GM21360 (cell line): ENCODE data around the gene PDE10A.

Experiments
- ATAC-seq: cut with Tn5 transposase; IDR thresholded peaks from one replicate; pipeline ENCODE4 v1.9.1; 2021; ENCODE audit warnings: mild to moderate bottlenecking, moderate library complexity; ENCODE audit not compliant: unreplicated experiment

Gene PDE10A

DNA sequence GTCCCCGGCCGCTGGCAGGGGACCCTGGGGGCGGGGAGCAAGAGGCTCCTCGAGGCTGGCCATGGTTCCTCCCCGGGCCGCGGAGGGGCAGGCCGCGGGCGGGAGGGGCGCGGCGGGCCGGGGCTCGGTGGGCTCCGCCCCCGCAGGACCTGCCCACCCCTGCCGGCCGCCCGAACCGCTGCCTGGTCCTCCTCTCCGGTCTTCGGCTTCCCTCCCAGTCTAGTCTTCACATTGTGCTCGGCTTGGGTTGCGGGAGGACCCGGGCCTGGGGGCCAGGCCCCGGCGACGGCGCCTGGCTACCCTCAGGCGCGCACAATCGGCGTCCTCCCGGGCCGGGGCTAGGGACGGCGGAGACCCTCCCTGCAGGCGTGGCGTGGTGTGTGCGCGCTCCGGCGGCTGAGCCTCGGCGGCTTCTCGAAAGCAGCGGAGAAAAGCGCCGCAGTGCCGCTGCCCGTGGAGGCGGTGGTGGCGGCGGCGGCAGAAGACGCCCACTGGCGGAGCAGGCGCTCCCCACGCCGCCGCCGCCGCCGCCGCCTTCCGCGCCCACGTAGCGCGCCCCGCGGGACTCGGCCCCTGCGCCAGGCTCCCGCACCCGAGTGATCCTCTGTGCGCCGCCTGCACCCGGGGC is at the start of gene PDE10A:
Gene PDE10A, minus strand, starts transcription at position 493 of the 628 bp plus-strand sequence. Its CDS starts 430 bp downstream, at position 63.
- no peak for ATAC-seq

DNA sequence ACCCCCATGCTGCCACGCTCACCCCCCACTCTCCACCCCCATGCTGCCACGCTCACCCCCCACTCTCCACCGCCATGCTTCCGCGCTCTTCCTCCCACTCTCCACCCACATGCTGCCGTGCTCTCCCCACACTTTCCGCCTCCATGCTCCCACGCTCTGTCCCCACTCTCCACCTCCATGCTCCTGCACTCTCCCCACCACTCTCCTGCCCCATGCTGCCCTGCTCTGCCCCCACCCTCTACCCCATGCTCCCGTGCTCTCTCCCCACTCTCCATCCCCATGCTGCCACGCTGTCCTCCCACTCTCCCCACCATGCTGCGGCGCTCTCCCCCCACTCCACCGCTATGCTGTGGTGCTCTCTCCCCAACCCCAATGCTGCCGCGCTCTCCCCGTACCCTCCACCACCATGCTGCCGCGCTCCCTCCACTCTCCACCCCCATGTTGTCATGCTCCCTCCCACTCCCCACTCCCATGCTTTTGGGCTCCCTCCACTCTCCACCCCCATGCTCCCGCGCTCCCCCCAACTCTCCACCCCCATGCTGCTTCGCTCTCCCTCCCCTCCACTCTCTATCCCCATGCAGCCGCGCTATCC is 46.0 kb upstream of the PDE10A start:
- ATAC-seq: no peak

DNA sequence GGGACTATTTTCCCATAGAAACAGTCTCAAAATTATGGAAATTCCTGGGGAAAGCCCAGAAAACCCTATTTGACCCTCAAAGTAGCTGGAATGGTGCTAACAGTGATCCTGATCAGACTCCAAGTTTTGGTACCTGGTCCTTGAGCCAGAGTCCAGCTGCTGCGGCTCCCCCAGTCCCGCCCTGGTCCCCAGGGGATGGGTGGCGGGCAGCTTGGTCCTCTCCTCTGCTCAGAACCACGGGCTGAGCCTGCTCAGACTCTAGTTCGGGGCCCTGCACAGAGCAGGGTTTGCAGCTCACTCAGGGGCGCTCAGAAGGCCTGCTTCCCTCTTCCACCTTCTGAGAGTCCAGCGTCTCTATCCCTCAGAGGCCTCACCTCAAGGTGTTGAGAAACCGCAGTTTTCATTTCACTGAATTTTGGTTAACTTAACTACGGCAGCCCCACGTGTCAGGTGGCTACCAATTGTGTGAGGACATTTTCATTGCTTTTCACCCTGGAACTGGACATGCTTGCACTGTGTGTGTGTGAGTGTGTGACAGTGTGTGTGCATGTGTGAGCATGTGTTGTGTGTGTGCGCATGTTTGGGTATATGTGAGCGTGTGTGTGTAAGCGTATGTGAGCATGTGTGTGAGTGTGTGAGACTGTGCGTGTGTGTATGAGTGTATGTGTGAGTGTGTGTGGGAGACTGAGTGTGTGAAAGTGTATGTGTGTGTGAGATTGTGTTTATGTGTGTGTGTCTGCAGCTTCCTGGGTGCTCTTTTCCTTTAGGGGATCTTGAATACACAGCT is 44.2 kb upstream of the PDE10A start:
- ATAC-seq: no peak

GRCh38 chr6:165705941-165706340 is 42.9 kb upstream of the PDE10A start:
- ATAC-seq: no peak

- ATAC-seq: no peak
Measured at GRCh38 chr6:165704045-165704748, 41.2 kb upstream of the PDE10A start.

DNA sequence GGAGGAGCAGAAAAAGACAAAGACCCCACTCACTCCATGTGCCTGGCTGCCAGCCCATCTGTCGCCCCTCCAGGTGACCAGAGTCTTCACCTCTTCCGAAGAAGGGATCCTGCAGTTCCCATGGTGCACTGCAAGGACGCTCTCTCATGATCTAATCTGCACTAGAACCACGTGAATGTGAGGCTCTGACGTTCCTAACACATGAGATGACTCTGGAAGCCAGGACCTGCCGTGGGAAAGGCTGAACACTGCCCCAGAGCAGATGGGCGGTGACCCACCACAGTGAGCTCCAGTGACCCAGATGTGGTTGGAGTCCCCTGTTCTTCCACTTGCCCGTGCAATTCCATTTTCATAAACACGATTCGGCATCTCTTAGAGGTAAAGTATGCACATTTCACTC is 39.6 kb upstream of the PDE10A start:
- ATAC-seq: no peak

DNA sequence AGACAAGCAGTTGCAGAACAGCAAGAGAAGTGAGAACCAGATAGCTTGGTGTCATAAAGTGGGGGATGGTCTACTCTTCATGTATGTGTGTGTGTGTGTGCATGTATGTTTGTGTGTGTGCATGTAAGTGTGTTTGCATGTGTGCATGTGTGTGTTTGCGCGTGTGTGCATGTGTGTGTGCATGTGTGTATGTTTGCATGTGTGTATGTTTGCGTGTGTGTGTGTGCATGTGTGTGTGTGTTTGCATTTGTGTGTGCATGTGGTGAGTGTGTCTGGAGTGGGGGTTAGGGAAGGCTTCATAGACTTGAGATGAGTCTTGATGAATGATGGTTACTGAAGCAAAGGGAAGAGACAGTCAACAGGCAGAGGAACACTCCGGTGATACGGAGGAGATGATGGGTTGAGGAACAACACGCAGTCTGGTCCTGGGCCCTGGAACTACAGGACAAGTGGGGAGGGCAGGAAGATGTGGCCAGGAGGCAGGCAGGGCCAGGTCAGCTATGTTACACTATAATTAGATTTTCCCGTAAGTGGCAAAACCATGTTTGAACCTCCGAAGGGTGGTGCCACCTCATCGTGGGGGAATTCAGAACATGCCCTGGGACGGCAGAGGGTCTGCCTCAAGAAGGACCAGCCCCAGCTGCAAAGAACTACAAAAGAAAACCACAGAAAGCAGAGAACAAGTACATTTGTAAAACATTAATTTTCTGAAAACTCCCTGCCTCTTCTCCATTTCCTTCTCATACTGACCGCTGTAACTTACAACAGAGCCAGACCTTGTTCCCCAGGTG is 38.7 kb upstream of the PDE10A start:
- ATAC-seq: no peak

DNA sequence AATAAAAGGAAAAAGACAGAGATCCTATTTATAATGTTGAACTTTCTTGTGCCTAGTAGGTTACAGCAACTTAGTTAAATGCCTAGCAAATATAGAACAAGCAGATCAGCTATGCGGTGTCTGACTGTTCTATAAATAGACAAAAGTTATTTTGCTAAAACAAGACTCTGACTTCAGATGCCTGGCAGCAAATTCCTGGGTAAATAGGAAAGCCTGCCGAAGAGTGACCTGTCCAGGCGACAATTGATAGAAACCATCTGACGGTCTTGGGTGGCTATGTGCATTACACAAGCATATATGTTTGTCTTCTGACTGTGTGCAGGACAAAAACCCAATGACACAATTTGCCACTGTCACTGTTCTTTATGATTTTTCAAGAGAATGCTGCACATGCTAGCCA is 38.0 kb upstream of the PDE10A start:
- no peak for ATAC-seq

DNA sequence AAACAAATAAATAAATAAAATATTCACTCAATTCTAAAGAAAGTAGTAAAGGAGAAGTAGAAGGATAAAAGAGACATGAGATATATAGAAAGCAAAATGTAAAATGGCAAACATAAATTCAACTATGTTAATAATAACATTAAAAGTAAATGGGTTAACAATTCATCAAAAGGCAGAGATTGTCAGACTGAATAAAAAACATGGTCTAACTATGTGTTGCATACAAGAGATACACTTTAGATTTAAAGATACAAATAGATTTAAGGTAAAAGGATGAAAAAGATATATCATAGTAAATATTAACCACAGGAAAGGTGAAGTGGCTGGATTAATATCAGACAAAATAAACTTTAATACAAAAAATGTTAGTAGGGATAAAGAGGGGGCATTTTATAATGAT is 35.8 kb upstream of the PDE10A start:
- no peak for ATAC-seq

DNA sequence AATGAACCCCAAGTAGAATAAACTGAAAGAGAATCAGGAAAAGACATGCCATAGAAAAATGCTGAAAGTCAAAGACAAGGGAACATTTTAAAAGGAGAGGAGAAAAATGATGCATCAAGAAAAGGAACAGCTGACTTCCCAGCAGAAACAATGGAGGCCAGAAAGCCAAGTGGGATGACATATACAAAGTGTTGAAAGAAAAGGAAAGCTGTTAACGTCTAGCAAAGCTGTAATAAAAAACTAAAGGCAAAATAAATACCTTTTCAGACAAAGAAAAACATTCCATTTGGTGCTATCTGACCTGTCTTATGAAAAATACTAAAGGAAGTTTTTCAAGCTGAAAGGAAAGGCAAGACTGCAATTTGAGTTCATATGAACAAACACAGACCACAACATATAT is 34.1 kb upstream of the PDE10A start:
- no peak for ATAC-seq

GRCh38 chr6:165695722-165696515 is 32.9 kb upstream of the PDE10A start:
- no peak for ATAC-seq

- no peak for ATAC-seq
Measured at GRCh38 chr6:165694296-165694695, 31.3 kb upstream of the PDE10A start.

DNA sequence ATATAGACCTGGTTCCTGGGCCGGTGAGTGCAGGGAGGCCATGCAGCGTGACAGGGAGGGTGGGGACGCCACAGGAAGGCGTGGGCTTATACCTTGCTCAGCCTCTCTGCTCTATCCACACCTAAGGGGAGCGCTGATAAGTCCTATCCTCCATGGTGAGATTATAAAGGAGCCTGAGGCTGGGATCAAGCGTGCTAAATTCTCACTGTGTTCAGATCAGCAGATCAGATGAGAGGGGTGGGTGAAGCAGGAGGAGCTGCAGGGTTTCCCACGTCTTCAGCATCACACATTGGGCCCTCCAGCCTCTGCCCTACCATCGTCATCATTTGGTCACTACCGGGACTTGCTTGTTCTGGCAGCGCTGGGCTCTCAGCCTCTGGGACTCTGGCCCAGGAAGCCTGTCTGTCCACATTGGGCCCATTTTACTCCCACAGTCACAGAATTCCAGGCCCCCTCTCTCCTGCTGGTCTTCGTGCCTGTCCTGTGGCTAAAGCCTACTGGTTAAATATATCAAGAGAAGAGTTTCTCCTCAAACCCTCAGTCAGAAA is 29.1 kb upstream of the PDE10A start:
- ATAC-seq: no peak

- no peak for ATAC-seq
Measured at GRCh38 chr6:165689699-165690098, 26.7 kb upstream of the PDE10A start.

DNA sequence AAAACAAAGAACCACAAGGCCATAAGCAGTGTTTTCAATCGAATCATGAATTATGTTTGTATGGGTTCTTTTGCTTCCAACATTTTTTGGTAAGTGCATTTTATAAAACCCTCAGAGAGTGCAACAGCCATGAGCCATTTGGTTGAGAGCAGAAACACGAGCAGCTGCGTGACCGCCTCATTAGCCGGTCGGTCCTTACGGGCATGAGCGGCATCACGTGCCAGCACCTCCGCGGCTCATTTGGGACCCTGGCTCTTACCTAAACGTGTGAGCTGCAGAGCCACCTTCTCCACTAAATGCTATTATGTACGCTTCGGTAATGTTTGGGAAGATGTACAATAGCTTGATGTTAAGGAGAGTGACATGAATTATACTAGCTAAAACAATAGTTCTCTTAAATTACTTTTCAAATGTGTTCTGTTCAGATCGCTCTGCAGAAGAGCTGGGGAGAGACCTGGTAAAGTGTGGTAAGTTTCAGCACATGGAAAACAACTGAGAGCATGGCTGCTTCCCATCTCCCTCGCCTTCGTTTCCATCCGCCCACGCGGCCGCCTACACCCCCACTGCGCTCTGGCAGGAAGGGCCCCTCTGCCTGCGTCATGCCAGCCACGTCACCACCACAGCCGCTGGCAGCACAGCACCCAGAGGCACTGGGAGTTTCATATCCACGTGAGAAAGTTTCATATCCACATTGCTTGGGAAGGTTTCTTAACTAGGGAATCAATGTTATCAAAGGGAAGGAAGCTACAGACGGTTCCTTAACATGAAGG is 23.7 kb upstream of the PDE10A start:
- ATAC-seq: no peak

DNA sequence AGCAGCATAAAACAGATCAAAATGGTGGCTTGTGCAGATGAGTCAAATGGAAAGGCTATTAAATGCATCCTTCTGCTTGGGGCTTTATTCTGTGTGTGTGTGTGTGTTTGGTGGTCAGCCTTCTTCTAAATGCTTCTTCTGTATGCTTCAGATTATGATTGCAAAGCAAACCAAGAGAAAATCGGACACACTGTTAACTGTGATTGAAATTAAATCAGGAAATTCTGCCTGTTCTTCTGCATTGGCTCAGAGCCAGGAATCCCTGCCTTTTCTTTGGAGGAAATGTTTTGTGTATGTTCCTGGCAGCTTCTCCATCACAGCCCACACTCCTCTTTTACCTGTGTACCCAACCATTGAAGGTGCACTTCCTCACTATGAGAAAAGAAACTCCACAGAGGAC is 22.3 kb upstream of the PDE10A start:
- no peak for ATAC-seq

DNA sequence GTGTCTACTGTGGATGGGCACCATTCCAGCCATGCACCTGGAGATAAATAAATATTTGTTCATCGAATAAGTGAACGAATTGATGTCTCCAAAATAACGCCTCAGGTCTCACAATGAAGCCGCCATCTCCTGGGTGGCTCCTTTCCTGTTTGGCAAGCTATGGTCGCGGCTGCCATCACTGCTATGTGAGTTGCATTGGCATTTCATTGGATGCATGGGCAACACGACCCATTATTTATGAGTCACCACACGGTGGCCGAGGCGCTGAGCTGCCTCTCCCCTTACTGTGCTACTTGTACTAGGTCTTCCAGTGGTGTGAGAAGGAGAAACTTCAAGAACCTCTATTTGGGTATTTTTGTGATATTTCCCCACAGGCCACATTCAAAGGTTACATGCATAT is 21.3 kb upstream of the PDE10A start:
- no peak for ATAC-seq

DNA sequence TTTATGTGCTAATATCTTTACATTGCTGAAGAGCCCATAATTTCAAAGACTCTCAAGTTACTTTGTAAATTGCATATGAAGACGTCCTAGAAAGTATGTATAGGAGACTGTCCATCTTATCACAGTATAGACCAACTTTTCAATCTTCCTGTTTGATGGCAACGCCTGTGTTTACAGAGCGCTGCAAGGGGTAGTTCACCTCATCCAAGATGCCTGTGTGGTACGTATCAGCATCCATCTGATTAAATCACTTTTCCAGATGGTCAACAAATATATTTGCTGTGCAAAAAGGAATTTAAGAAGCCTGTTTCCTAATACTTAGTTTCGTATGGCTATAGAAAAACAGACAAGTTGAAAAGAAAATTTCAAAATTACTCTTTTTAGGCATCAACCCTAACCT is 17.9 kb upstream of the PDE10A start:
- no peak for ATAC-seq

- no peak for ATAC-seq
Measured at GRCh38 chr6:165679326-165679725, 16.3 kb upstream of the PDE10A start.
